H1 (cell line): ENCODE results near the gene INPP5A. TPM values are rescaled to one million over a fixed set of nuclear protein-coding genes. Genes with fewer than 3 reads are reported as not detected.

ENCODE experiments used
- CTCF ChIA-PET: fragments of 300-600 bp; sonication (Branson Sonifier 250); formaldehyde crosslinking; loops from one replicate; lab custom pipeline; 2021; ENCODE audit not compliant: partially characterized antibody; lab: Charles Lee
- POLR2A ChIA-PET: fragments of 300-600 bp; sonication (Branson Sonifier 250); formaldehyde crosslinking; loops from one replicate; lab custom pipeline; 2021; ENCODE audit warnings: inconsistent platforms; ENCODE audit not compliant: partially characterized antibody; lab: Charles Lee
- DNase-seq, 2 experiments: peaks; one replicate each; pipeline versions ENCODE4 v3.0.0 to v3.0.0-alpha.2; 2010 to 2022; ENCODE audit warnings: low spot score in 2 of 2, low read depth in 1 of 2, mixed read lengths in 1 of 2
- FAIRE-seq: peaks from 2 replicates; lab custom pipeline; 2011; peaks lifted over from hg19 to GRCh38; lab: Jason Lieb, UNC
- H2AFZ ChIP-seq: 2 replicates; pipeline ENCODE4 v1.8.1; 2012; ENCODE audit warnings: low read length, inconsistent platforms
- H2AK5ac ChIP-seq: 2 replicates; pipeline ENCODE4 v1.6.1; 2013; ENCODE audit warnings: low read depth, low read length
- H2BK120ac ChIP-seq: replicated peaks from 2 replicates; pipeline ENCODE3; 2013; ENCODE audit warnings: low read depth, low read length, inconsistent platforms
- H2BK12ac ChIP-seq: 2 replicates; pipeline ENCODE4 v1.6.1; 2013; ENCODE audit warnings: low read depth, low read length
- H2BK15ac ChIP-seq: 2 replicates; pipeline ENCODE4 v1.6.1; 2013; ENCODE audit warnings: low read length
- H2BK20ac ChIP-seq: 2 replicates; pipeline ENCODE4 v1.6.1; 2013; ENCODE audit warnings: low read length
- H2BK5ac ChIP-seq: 2 replicates; pipeline ENCODE4 v1.6.1; 2013; ENCODE audit warnings: low read depth, low read length
- H3K14ac ChIP-seq: 2 replicates; pipeline ENCODE4 v1.6.1; 2013; ENCODE audit warnings: inconsistent platforms; ENCODE audit not compliant: insufficient read length
- H3K18ac ChIP-seq: 2 replicates; pipeline ENCODE4 v1.6.1; 2013; ENCODE audit warnings: low read length; ENCODE audit errors: extremely low read depth
- H3K23ac ChIP-seq: 2 replicates; pipeline ENCODE4 v1.6.1; 2013; ENCODE audit warnings: inconsistent platforms; ENCODE audit not compliant: insufficient read length
- H3K23me2 ChIP-seq: 2 replicates; pipeline ENCODE4 v1.6.1; 2013; ENCODE audit warnings: low read depth, low read length
- H3K27ac ChIP-seq: 2 replicates; pipeline ENCODE4 v1.6.1; 2011; ENCODE audit warnings: low read depth, low read length, inconsistent platforms
- H3K27me3 ChIP-seq, 4 experiments: replicated peaks in 1 of 4; 1 replicate in 1 of 4; 2 replicates in 3 of 4; pipeline versions ENCODE4 v1.6.1 to v1.8.1; 2011 to 2013; ENCODE audit warnings: low read length in 3 of 4, mild to moderate bottlenecking in 3 of 4, inconsistent platforms in 2 of 4, mixed read lengths in 2 of 4, moderate library complexity in 1 of 4; ENCODE audit not compliant: control insufficient read depth in 3 of 4, insufficient read depth in 3 of 4; ENCODE audit errors: extremely low read depth in 1 of 4
- H3K36me3 ChIP-seq, 4 experiments: 2 replicates each; pipeline versions ENCODE4 v1.6.1 to v1.8.1; 2011 to 2013; ENCODE audit warnings: mild to moderate bottlenecking in 4 of 4, low read length in 3 of 4, moderate library complexity in 2 of 4, control low read depth in 1 of 4, inconsistent platforms in 1 of 4; ENCODE audit not compliant: insufficient read depth in 4 of 4, control insufficient read depth in 2 of 4
- H3K4ac ChIP-seq: replicated peaks from 2 replicates; pipeline ENCODE3; 2013; ENCODE audit warnings: low read length, low read depth, mixed read lengths, inconsistent platforms; ENCODE audit not compliant: insufficient read length
- H3K4me1 ChIP-seq, 4 experiments: replicated peaks in 1 of 4; 1 replicate in 1 of 4; 2 replicates in 3 of 4; pipeline versions ENCODE4 v1.6.1 to v1.8.1; 2011 to 2013; ENCODE audit warnings: low read length in 3 of 4, inconsistent platforms in 2 of 4, mixed read lengths in 1 of 4; ENCODE audit not compliant: insufficient read depth in 4 of 4, control insufficient read depth in 3 of 4
- H3K4me2 ChIP-seq, 2 experiments: 2 replicates each; pipeline versions ENCODE4 v1.6.1 to v1.8.1; 2011 to 2013; ENCODE audit warnings: low read depth in 2 of 2, low read length in 2 of 2, control low read depth in 1 of 2, inconsistent platforms in 1 of 2, mild to moderate bottlenecking in 1 of 2; ENCODE audit not compliant: insufficient read depth in 1 of 2
- H3K4me3 ChIP-seq, 4 experiments: fragments of 200-600, 300-600 bp in 1 of 4; sonication (generic), shearing (Covaris generic), sonication (Bioruptor Twin) in 1 of 4; 2 replicates each; pipeline versions ENCODE4 v1.5.1 to v1.8.1; 2011 to 2016; ENCODE audit warnings: low read length in 4 of 4, low read depth in 3 of 4, control low read depth in 2 of 4, inconsistent platforms in 2 of 4, mild to moderate bottlenecking in 2 of 4, mixed read lengths in 1 of 4, moderate library complexity in 1 of 4; ENCODE audit not compliant: insufficient read depth in 2 of 4; ENCODE audit errors: extremely low read depth in 1 of 4
- H3K56ac ChIP-seq: replicated peaks from 2 replicates; pipeline ENCODE3; 2013; ENCODE audit warnings: low read depth, mild to moderate bottlenecking, mixed read lengths, low read length, inconsistent platforms; ENCODE audit not compliant: insufficient read length
- H3K79me1 ChIP-seq: 2 replicates; pipeline ENCODE4 v1.6.1; 2013; ENCODE audit warnings: low read depth, low read length, control low read depth
- H3K79me2 ChIP-seq, 2 experiments: 2 replicates each; pipeline versions ENCODE4 v1.6.1 to v1.8.1; 2012 to 2013; ENCODE audit warnings: low read length in 2 of 2, mild to moderate bottlenecking in 2 of 2, inconsistent platforms in 1 of 2; ENCODE audit not compliant: insufficient read depth in 2 of 2, control insufficient read depth in 1 of 2
- H3K9ac ChIP-seq, 4 experiments: replicated peaks in 1 of 4; 1 replicate in 1 of 4; 2 replicates in 3 of 4; pipeline versions ENCODE4 v1.6.1 to v1.8.1; 2011 to 2013; ENCODE audit warnings: low read depth in 3 of 4, low read length in 3 of 4, control low read depth in 2 of 4, mild to moderate bottlenecking in 2 of 4, moderate library complexity in 2 of 4, inconsistent platforms in 1 of 4; ENCODE audit errors: extremely low read depth in 1 of 4
- H3K9me3 ChIP-seq, 2 experiments: 2 replicates each; pipeline versions ENCODE4 v1.6.1 to v1.8.1; 2012 to 2013; ENCODE audit warnings: mild to moderate bottlenecking in 2 of 2, moderate library complexity in 2 of 2, control low read depth in 1 of 2, inconsistent platforms in 1 of 2, low read depth in 1 of 2, low read length in 1 of 2, mixed read lengths in 1 of 2; ENCODE audit not compliant: insufficient read depth in 2 of 2
- H4K20me1 ChIP-seq, 2 experiments: replicated peaks in 1 of 2; 2 replicates each; pipeline versions ENCODE3 to v1.8.1; 2011 to 2013; ENCODE audit warnings: inconsistent platforms in 2 of 2, low read length in 2 of 2, mild to moderate bottlenecking in 1 of 2; ENCODE audit not compliant: insufficient read depth in 2 of 2, control insufficient read depth in 1 of 2
- H4K5ac ChIP-seq: 2 replicates; pipeline ENCODE4 v1.6.1; 2013; ENCODE audit warnings: low read length, low read depth, mixed read lengths, inconsistent platforms; ENCODE audit not compliant: insufficient read length
- H4K8ac ChIP-seq: 2 replicates; pipeline ENCODE4 v1.8.0; 2013; ENCODE audit warnings: mild to moderate bottlenecking, moderate library complexity, low read length, inconsistent platforms; ENCODE audit not compliant: insufficient read depth; ENCODE audit errors: extremely low read depth
- H4K91ac ChIP-seq: replicated peaks from 2 replicates; pipeline ENCODE3; 2013; ENCODE audit warnings: low read length, mixed read lengths, inconsistent platforms; ENCODE audit not compliant: insufficient read length
- ASH2L ChIP-seq: fragments of 200-600, 300-600 bp; sonication (generic); IDR thresholded peaks from one replicate; pipeline ENCODE4 v1.7.1; 2017; ENCODE audit warnings: low read length
- BCL11A ChIP-seq, 2 experiments: IDR thresholded peaks; one replicate each; pipeline ENCODE4 v1.6.1; 2011; ENCODE audit warnings: low read depth in 2 of 2, low read length in 2 of 2, mild to moderate bottlenecking in 2 of 2
- CBX8 ChIP-seq: fragments of 300-800, 300-1000 bp; sonication (generic); IDR thresholded peaks from 2 replicates; pipeline ENCODE4 v1.7.1; 2016; ENCODE audit warnings: low read depth, low read length, borderline replicate concordance
- CTBP2 ChIP-seq: IDR thresholded peaks from 2 replicates; pipeline ENCODE4 v1.7.0; 2011; ENCODE audit warnings: borderline replicate concordance, mild to moderate bottlenecking, moderate library complexity, mixed read lengths, low read length; ENCODE audit not compliant: insufficient read depth, insufficient read length
- JUN ChIP-seq: IDR thresholded peaks from 2 replicates; pipeline ENCODE4 v1.6.1; 2011; ENCODE audit warnings: low read depth, mild to moderate bottlenecking, improper control_type of control experiment, low read length
- KDM4A ChIP-seq: IDR thresholded peaks from one replicate; pipeline ENCODE4 v1.7.1; 2012; ENCODE audit warnings: low read depth, mild to moderate bottlenecking, moderate library complexity, low read length, inconsistent platforms; ENCODE audit not compliant: severe bottlenecking
- PHF8 ChIP-seq: fragments of 200-600 bp; sonication (generic); conservative IDR thresholded peaks from 2 replicates; pipeline ENCODE4 v1.7.1; 2012; ENCODE audit warnings: low read depth, mild to moderate bottlenecking, inconsistent platforms, low read length, moderate library complexity
- POLR2AphosphoS5 ChIP-seq: IDR thresholded peaks from 2 replicates; pipeline ENCODE4 v1.6.1; 2011; ENCODE audit warnings: low read depth, low read length
- SAP30 ChIP-seq: fragments of 300-600 bp; sonication (generic); IDR thresholded peaks from 2 replicates; pipeline ENCODE4 v1.7.1; 2012; ENCODE audit warnings: low read length, moderate library complexity, mild to moderate bottlenecking, inconsistent platforms; ENCODE audit not compliant: insufficient read depth, insufficient replicate concordance
- SIX5 ChIP-seq: IDR thresholded peaks from 2 replicates; pipeline ENCODE4 v1.6.1; 2011; ENCODE audit warnings: mild to moderate bottlenecking, low read depth, low read length
- SP4 ChIP-seq: IDR thresholded peaks from 2 replicates; pipeline ENCODE4 v1.6.1; 2012; ENCODE audit warnings: low read length, inconsistent platforms
- TAF1 ChIP-seq: IDR thresholded peaks from 2 replicates; pipeline ENCODE4 v1.6.1; 2011; ENCODE audit warnings: mild to moderate bottlenecking, low read depth, low read length
- YY1 ChIP-seq: IDR thresholded peaks from 2 replicates; pipeline ENCODE4 v1.6.1; 2011; ENCODE audit warnings: low read depth, mild to moderate bottlenecking, low read length
- WGBS, 2 experiments: shearing (Covaris generic) in 1 of 2; methylation state at CpG; one replicate each; pipeline versions ENCODE4 v1.1.6 to v1.1.7; 2013 to 2015; ENCODE audit warnings: low lambda C conversion rate in 2 of 2, mixed read lengths in 2 of 2, inconsistent platforms in 1 of 2, low coverage in 1 of 2, missing lambda C conversion rate in 1 of 2; ENCODE audit not compliant: insufficient replicate concordance in 2 of 2, insufficient coverage in 1 of 2, insufficient read length in 1 of 2; ENCODE audit errors: extremely low coverage in 1 of 2, missing lambda C conversion rate in 1 of 2; 5-methylcytosine and 5-hydroxymethylcytosine counted together
- polyA plus RNA-seq, 7 experiments: library from polyadenylated mRNA; depleted of rRNA in 3 of 7; stranded (reverse) in 5 of 7; unstranded in 2 of 7; fragments of >200 nt in 5 of 7; fragments of 200-250 nt in 2 of 7; gene quantifications; 1 replicate in 5 of 7; 2 replicates in 1 of 7; 4 replicates in 1 of 7; pipeline versions ENCODE4 v1.2.1 to v1.2.3, GENCODE V29; 2011 to 2013; ENCODE audit warnings: missing spikeins in 2 of 7, mixed read lengths in 2 of 7
- total RNA-seq: library from RNA; stranded (reverse); fragmentation: NEBNext Ultra II Directional; extraction: Animal tissue kit (Norgen Biotek cat#: 25700); gene quantifications from 2 replicates; pipeline ENCODE4 v1.2.1, GENCODE V29; 2021

INPP5A gene
- total and polyA plus RNA-seq, 2 of the 8 experiments (the other 6 are each of a cell fraction or from before 2014, with no cell fraction given), result 19.7 to 27.5 TPM

GRCh38 chr10:132712291-132712690, 174.7 kb downstream of the INPP5A start:
- Histone ChIP-seq H3K4me2 (no peak overlapping the region), H3K14ac (peak overlapping the region; percentile 35), H4K20me1 (peaks cover 0 to 9% of the 10 kb centered on the region in 2 experiments), H3K79me1 (peaks cover 4% of the 10 kb centered on the region), H3K79me2 (no peaks in the 10 kb centered on the region), H2AFZ (no peak overlapping the region), H3K4me3 (no peak overlapping the region), H4K8ac (no peak overlapping the region), H2BK5ac (no peak overlapping the region; the same call in 1 of the 2 replicates), H3K9me3 (no peaks in the 10 kb centered on the region; a peak in 1 of 4 replicates), H3K23ac (no peak overlapping the region), H2BK120ac (no peak overlapping the region), H2BK15ac (0 out of 2 replicates have a peak overlapping the region, but pooled peaks have one; percentile 36), H3K27ac (no peak overlapping the region), H2BK12ac (0 out of 2 replicates have a peak overlapping the region, but pooled peaks have one; percentile 81), H4K5ac (no peak overlapping the region), H4K91ac (no peak overlapping the region), H3K27me3 (no peaks in the 10 kb centered on the region), H3K4ac (no peak overlapping the region), H3K36me3 (no peaks in the 10 kb centered on the region), H3K9ac (no peak overlapping the region; a peak in 1 of 7 replicates), H2BK20ac (no peak overlapping the region), H3K4me1 (peaks cover 0 to 23% (median 12%) of the 10 kb centered on the region in 4 experiments; a peak in 5 of 7 replicates), H3K23me2 (peaks cover 10% of the 10 kb centered on the region), H3K18ac (no peak overlapping the region), H2AK5ac (no peak overlapping the region), H3K56ac (no peak overlapping the region)
- FAIRE-seq, result no peak
- ChIA-PET CTCF (no interaction called here), POLR2A (no interaction called here)
- no peak for DNase-seq
- WGBS, 2 experiments, result 93% methylated on average over 10 of the region's 10 CpGs; no CpG with 5 or more reads in 1 of the 2 experiments
- no peak for TF ChIP-seq YY1
- no peak for TF ChIP-seq PHF8
- TF ChIP-seq BCL11A (IDR thresholded peaks at IDR 0.05; ENCODE audit: low read depth in 2 of 2, low read length in 2 of 2), result no peak
- TF ChIP-seq ASH2L, result no peak
- no peak for TF ChIP-seq SAP30
- TF ChIP-seq CTBP2, result no peak
- TF ChIP-seq CBX8, result no peak
- TF ChIP-seq SP4, result no peak
- TF ChIP-seq TAF1, result no peak
- no peak for TF ChIP-seq KDM4A
- no peak for TF ChIP-seq JUN
- no peak for TF ChIP-seq POLR2AphosphoS5
- no peak for TF ChIP-seq SIX5
